ENCODE results near the gene SLC9A8. TPM values are rescaled to one million over a fixed set of nuclear protein-coding genes. Genes with fewer than 3 reads are reported as not detected.

SLC9A8 gene
- total RNA-seq, 2 donors from 2014 or later: 17.7 to 18.3 TPM

- no peak for ATAC-seq (replicated peaks)
- H3K9me3 Mint-ChIP-seq: no peaks in the 10 kb centered on the region
- no peak overlapping the region for H3K4me3 Mint-ChIP-seq
Observed at GRCh38 chr20:49907405-49908257, 95.0 kb downstream of the SLC9A8 start.

GRCh38 chr20:49908258-49908565 lies 95.6 kb downstream of the SLC9A8 start:
- Mint-ChIP-seq H3K27me3 (no peaks in the 10 kb centered on the region), H3K27ac (no peak overlapping the region), H3K9me3 (no peaks in the 10 kb centered on the region)

More at GRCh38 chr20:49907405-49908257, 95.0 kb downstream of the SLC9A8 start:
- H3K4me1 Mint-ChIP-seq: peaks cover 8% of the 10 kb centered on the region
- H3K36me3 Mint-ChIP-seq (ENCODE audit: low read depth): peaks cover 76% of the 10 kb centered on the region
- no peaks in the 10 kb centered on the region for H3K27me3 Mint-ChIP-seq
- H3K27ac Mint-ChIP-seq: no peak overlapping the region

GRCh38 chr20:49909499-49910339 lies 97.1 kb downstream of the SLC9A8 start:
- no peak overlapping the region for H3K4me3 Mint-ChIP-seq
- H3K9me3 Mint-ChIP-seq: no peaks in the 10 kb centered on the region
- no peak for ATAC-seq (replicated peaks)
- H3K27ac Mint-ChIP-seq: peak overlapping the region; percentile 51
- H3K4me1 Mint-ChIP-seq: peaks cover 9% of the 10 kb centered on the region
- H3K36me3 Mint-ChIP-seq (ENCODE audit: low read depth): peaks cover 57% of the 10 kb centered on the region
- no peaks in the 10 kb centered on the region for H3K27me3 Mint-ChIP-seq

More at GRCh38 chr20:49908258-49908565, 95.6 kb downstream of the SLC9A8 start:
- H3K4me1 Mint-ChIP-seq: peaks cover 9% of the 10 kb centered on the region
- H3K36me3 Mint-ChIP-seq (ENCODE audit: low read depth): peaks cover 72% of the 10 kb centered on the region
- no peak for ATAC-seq (replicated peaks)
- no peak overlapping the region for H3K4me3 Mint-ChIP-seq

GRCh38 chr20:49910340-49910706 lies 97.7 kb downstream of the SLC9A8 start:
- no peak for ATAC-seq (replicated peaks)
- no peak overlapping the region for H3K27ac Mint-ChIP-seq
- H3K27me3 Mint-ChIP-seq: no peaks in the 10 kb centered on the region
- H3K4me3 Mint-ChIP-seq: no peak overlapping the region
- H3K9me3 Mint-ChIP-seq: no peaks in the 10 kb centered on the region
- peaks cover 50% of the 10 kb centered on the region for H3K36me3 Mint-ChIP-seq (ENCODE audit: low read depth)
- H3K4me1 Mint-ChIP-seq: peaks cover 9% of the 10 kb centered on the region

- H3K9me3 Mint-ChIP-seq: no peaks in the 10 kb centered on the region
- peaks cover 24% of the 10 kb centered on the region for H3K36me3 Mint-ChIP-seq (ENCODE audit: low read depth)
- H3K4me3 Mint-ChIP-seq: peak overlapping the region; percentile 96
- H3K27ac Mint-ChIP-seq: no peak overlapping the region
- peaks cover 16% of the 10 kb centered on the region for H3K4me1 Mint-ChIP-seq
- no peak for ATAC-seq (replicated peaks)
- no peaks in the 10 kb centered on the region for H3K27me3 Mint-ChIP-seq
Observed at GRCh38 chr20:49913399-49914047, 100.9 kb downstream of the SLC9A8 start.

- peak overlapping the region; percentile 99 for H3K27ac Mint-ChIP-seq
- ATAC-seq (replicated peaks): no peak
- H3K36me3 Mint-ChIP-seq (ENCODE audit: low read depth): peaks cover 14% of the 10 kb centered on the region
- H3K9me3 Mint-ChIP-seq: no peaks in the 10 kb centered on the region
- H3K27me3 Mint-ChIP-seq: no peaks in the 10 kb centered on the region
- peak overlapping the region; percentile 96 for H3K4me3 Mint-ChIP-seq
- peaks cover 15% of the 10 kb centered on the region for H3K4me1 Mint-ChIP-seq
Observed at GRCh38 chr20:49914310-49915117, 101.9 kb downstream of the SLC9A8 start.

GRCh38 chr20:49915118-49915379 lies 102.4 kb downstream of the SLC9A8 start:
- Mint-ChIP-seq H3K4me3 (peak overlapping the region; percentile 96), H3K4me1 (peaks cover 11% of the 10 kb centered on the region), H3K27me3 (no peaks in the 10 kb centered on the region), H3K27ac (peak overlapping the region; percentile 99), H3K36me3 (ENCODE audit: low read depth) (peaks cover 8% of the 10 kb centered on the region), H3K9me3 (no peaks in the 10 kb centered on the region)
- peak; percentile 30 for ATAC-seq (replicated peaks)

GRCh38 chr20:49915380-49916145 lies 102.9 kb downstream of the SLC9A8 start, which contains the start of gene SPATA2:
Gene SPATA2 (minus strand): TSS chr20:49915529. CDS start chr20:49908490, 7,039 bp downstream.
- ATAC-seq (replicated peaks): peak; percentile 94
- no peaks in the 10 kb centered on the region for H3K27me3 Mint-ChIP-seq
- no peaks in the 10 kb centered on the region for H3K9me3 Mint-ChIP-seq
- peak within 1 kb of the TSS; percentile 99 for H3K27ac Mint-ChIP-seq
- H3K4me1 Mint-ChIP-seq: peaks cover 11% of the 10 kb centered on the region
- peaks cover 4% of the 10 kb centered on the region for H3K36me3 Mint-ChIP-seq (ENCODE audit: low read depth)
- peak within 1 kb of the TSS; percentile 96 for H3K4me3 Mint-ChIP-seq

- Mint-ChIP-seq H3K36me3 (ENCODE audit: low read depth) (peaks cover 4% of the 10 kb centered on the region), H3K9me3 (no peaks in the 10 kb centered on the region), H3K27ac (peak overlapping the region; percentile 99), H3K4me1 (peaks cover 11% of the 10 kb centered on the region), H3K27me3 (no peaks in the 10 kb centered on the region), H3K4me3 (peak overlapping the region; percentile 96)
- ATAC-seq (replicated peaks): peak; percentile 34
Observed at GRCh38 chr20:49916146-49917002, 103.7 kb downstream of the SLC9A8 start.

GRCh38 chr20:49918446-49918845 lies 105.8 kb downstream of the SLC9A8 start:
- H3K9me3 Mint-ChIP-seq: no peaks in the 10 kb centered on the region
- no peaks in the 10 kb centered on the region for H3K36me3 Mint-ChIP-seq (ENCODE audit: low read depth)
- H3K4me1 Mint-ChIP-seq: peaks cover 8% of the 10 kb centered on the region
- no peak overlapping the region for H3K27ac Mint-ChIP-seq
- no peak overlapping the region for H3K4me3 Mint-ChIP-seq
- no peak for ATAC-seq (replicated peaks)
- peaks cover under 1% of the 10 kb centered on the region for H3K27me3 Mint-ChIP-seq

GRCh38 chr20:49919009-49919408 lies 106.4 kb downstream of the SLC9A8 start:
- Mint-ChIP-seq H3K27me3 (peaks cover 3% of the 10 kb centered on the region), H3K9me3 (no peaks in the 10 kb centered on the region), H3K4me3 (no peak overlapping the region), H3K36me3 (ENCODE audit: low read depth) (no peaks in the 10 kb centered on the region), H3K4me1 (peaks cover 8% of the 10 kb centered on the region), H3K27ac (no peak overlapping the region)
- ATAC-seq (replicated peaks): no peak

- no peak overlapping the region for H3K27ac Mint-ChIP-seq
- no peaks in the 10 kb centered on the region for H3K36me3 Mint-ChIP-seq (ENCODE audit: low read depth)
- ATAC-seq (replicated peaks): no peak
- H3K9me3 Mint-ChIP-seq: no peaks in the 10 kb centered on the region
- peaks cover 8% of the 10 kb centered on the region for H3K4me1 Mint-ChIP-seq
- no peak overlapping the region for H3K4me3 Mint-ChIP-seq
- H3K27me3 Mint-ChIP-seq: peaks cover 3% of the 10 kb centered on the region
Observed at GRCh38 chr20:49919461-49919860, 106.8 kb downstream of the SLC9A8 start.

GRCh38 chr20:49924247-49924646 lies 111.6 kb downstream of the SLC9A8 start:
- Mint-ChIP-seq H3K9me3 (no peaks in the 10 kb centered on the region), H3K36me3 (ENCODE audit: low read depth) (no peaks in the 10 kb centered on the region), H3K4me1 (peaks cover 3% of the 10 kb centered on the region), H3K27me3 (peaks cover 3% of the 10 kb centered on the region), H3K27ac (no peak overlapping the region), H3K4me3 (no peak overlapping the region)
- no peak for ATAC-seq (replicated peaks)

Data from activated T-helper 17 cell treated with anti-CD3 and anti-CD28 coated beads, Interleukin-2, amount 50 U/mL, for 72 hours (primary cell).